Measurements from ENCODE around the gene KIF6. TPM values are rescaled to one million over a fixed set of nuclear protein-coding genes. Genes with fewer than 3 reads are reported as not detected.

KIF6 gene
- total and polyA plus RNA-seq, 2 donors (not counting 1 experiment from before 2014, with no cell fraction given), result not detected

- H3K27me3 Mint-ChIP-seq, result peaks cover 20% of the 10 kb centered on the region
- H3K9ac ChIP-seq (ENCODE audit: low read length), result no peak overlapping the region
- H3K27me3 ChIP-seq (replicated peaks in 1 of 4; ENCODE audit: control extremely low read depth in 1 of 4, control insufficient read depth in 3 of 4, insufficient read depth in 4 of 4, low read length in 3 of 4), result no peaks in the 10 kb centered on the region
- H3K4me3 ChIP-seq (ENCODE audit: control extremely low read depth in 1 of 5, extremely low read depth in 1 of 5, insufficient read depth in 1 of 5, low read depth in 2 of 5, low read length in 4 of 5), result no peak overlapping the region
- no peak for TF ChIP-seq CTCF (IDR thresholded peaks at IDR 0.05)
- TF ChIP-seq EZH2 (IDR thresholded peaks at IDR 0.05; ENCODE audit: borderline replicate concordance, insufficient read depth, low read depth, low read length, poor library complexity, severe bottlenecking), result no peak
- no peaks in the 10 kb centered on the region for H3K9me3 Mint-ChIP-seq (ENCODE audit: insufficient read depth)
- no peaks in the 10 kb centered on the region for H3K4me1 Mint-ChIP-seq
- WGBS (ENCODE audit: insufficient coverage), result no CpG with 5 or more reads among the region's 1 CpG
- no peaks in the 10 kb centered on the region for H3K36me3 ChIP-seq (replicated peaks in 1 of 2; ENCODE audit: control extremely low read depth in 1 of 2, control insufficient read depth in 1 of 2, extremely low read depth in 1 of 2, insufficient read depth in 2 of 2, low read length in 1 of 2)
- no peak overlapping the region for H3K27ac Mint-ChIP-seq
- no peaks in the 10 kb centered on the region for H3K79me2 ChIP-seq (ENCODE audit: control insufficient read depth, insufficient read depth, low read length)
- no peaks in the 10 kb centered on the region for H3K9me3 ChIP-seq (ENCODE audit: control extremely low read depth in 1 of 3, control insufficient read depth in 2 of 3, insufficient read depth in 1 of 3, low read length in 2 of 3)
- H4K20me1 ChIP-seq (ENCODE audit: control insufficient read depth, insufficient read depth, low read length, poor library complexity, severe bottlenecking), result no peaks in the 10 kb centered on the region
- H3K4me1 ChIP-seq (ENCODE audit: control insufficient read depth in 2 of 2, insufficient read depth in 2 of 2, low read length in 2 of 2), result no peaks in the 10 kb centered on the region
- ChIA-PET POLR2A (no interaction called here), CTCF (no interaction called here)
- no peak overlapping the region for H2AFZ ChIP-seq (ENCODE audit: insufficient read depth, low read depth, low read length, poor library complexity, severe bottlenecking)
- H3K27ac ChIP-seq (ENCODE audit: low read length in 2 of 2), result no peak overlapping the region
- no peak overlapping the region for H3K4me3 Mint-ChIP-seq
- intact Hi-C loops (cut with micrococcal nuclease), result no loop called here
- no peak overlapping the region for H3K4me2 ChIP-seq (replicated peaks; ENCODE audit: low read depth, low read length, poor library complexity, severe bottlenecking)
- DNase-seq (no peak), ATAC-seq (ENCODE audit: low read depth) (no peak)
Observed at GRCh38 chr6:39665861-39666260, 59.3 kb downstream of the KIF6 start.

GRCh38 chr6:39664173-39664572 is 61.0 kb downstream of the KIF6 start:
- Mint-ChIP-seq H3K4me3 (no peak overlapping the region), H3K4me1 (no peaks in the 10 kb centered on the region), H3K27ac (no peak overlapping the region), H3K9me3 (ENCODE audit: insufficient read depth) (no peaks in the 10 kb centered on the region), H3K27me3 (peaks cover 17% of the 10 kb centered on the region)
- Histone ChIP-seq H3K9me3 (ENCODE audit: control extremely low read depth in 1 of 3, control insufficient read depth in 2 of 3, insufficient read depth in 1 of 3, low read length in 2 of 3) (no peaks in the 10 kb centered on the region), H3K4me1 (ENCODE audit: control insufficient read depth in 2 of 2, insufficient read depth in 2 of 2, low read length in 2 of 2) (no peaks in the 10 kb centered on the region), H3K4me2 (replicated peaks; ENCODE audit: low read depth, low read length, poor library complexity, severe bottlenecking) (no peak overlapping the region), H3K27me3 (replicated peaks in 1 of 4; ENCODE audit: control extremely low read depth in 1 of 4, control insufficient read depth in 3 of 4, insufficient read depth in 4 of 4, low read length in 3 of 4) (no peaks in the 10 kb centered on the region), H3K27ac (ENCODE audit: low read length in 2 of 2) (no peak overlapping the region), H3K79me2 (ENCODE audit: control insufficient read depth, insufficient read depth, low read length) (no peaks in the 10 kb centered on the region), H3K9ac (ENCODE audit: low read length) (no peak overlapping the region), H2AFZ (ENCODE audit: insufficient read depth, low read depth, low read length, poor library complexity, severe bottlenecking) (no peak overlapping the region), H4K20me1 (ENCODE audit: control insufficient read depth, insufficient read depth, low read length, poor library complexity, severe bottlenecking) (no peaks in the 10 kb centered on the region), H3K4me3 (ENCODE audit: control extremely low read depth in 1 of 5, extremely low read depth in 1 of 5, insufficient read depth in 1 of 5, low read depth in 2 of 5, low read length in 4 of 5) (no peak overlapping the region), H3K36me3 (replicated peaks in 1 of 2; ENCODE audit: control extremely low read depth in 1 of 2, control insufficient read depth in 1 of 2, extremely low read depth in 1 of 2, insufficient read depth in 2 of 2, low read length in 1 of 2) (no peaks in the 10 kb centered on the region)
- no CpG with 5 or more reads among the region's 4 CpGs for WGBS (ENCODE audit: insufficient coverage)
- intact Hi-C loops (cut with micrococcal nuclease), result no loop called here
- POLR2A ChIA-PET, result no interaction called here
- no peak for ATAC-seq (ENCODE audit: low read depth)
- DNase-seq, result no peak
- CTCF ChIA-PET, result no interaction called here
- no peak for TF ChIP-seq EZH2 (IDR thresholded peaks at IDR 0.05; ENCODE audit: borderline replicate concordance, insufficient read depth, low read depth, low read length, poor library complexity, severe bottlenecking)
- TF ChIP-seq CTCF (IDR thresholded peaks at IDR 0.05), result no peak

All from B cell (primary cell).